Stimulated activated CD8-positive, alpha-beta memory T cell treated with anti-CD3 and anti-CD28 coated beads, Interleukin-15, amount 100 ng/mL, for 24 hours (primary cell): Measurements from ENCODE around the gene PRKCZ.
"Not testable (repeated sequence)": the region's sequence is repeated elsewhere in the genome, so short reads cannot be mapped to it uniquely, and the experiment has no call there.

Source experiments
- DNase-seq: peaks from one replicate; pipeline ENCODE4 v3.0.0-alpha.2; 2020; ENCODE audit warnings: low read depth

The PRKCZ gene

GRCh38 chr1:2135941-2136340 lies 85.7 kb downstream of the PRKCZ start:
- DNase-seq: no peak

GRCh38 chr1:2136386-2137235 lies 86.4 kb downstream of the PRKCZ start:
- no peak for DNase-seq

GRCh38 chr1:2137257-2138121 lies 87.3 kb downstream of the PRKCZ start:
- no peak for DNase-seq

- DNase-seq: not testable (repeated sequence)
These were observed 88.9 kb downstream of the PRKCZ start for GRCh38 chr1:2139156-2139555.

- no peak for DNase-seq
These were observed 90.8 kb downstream of the PRKCZ start for GRCh38 chr1:2141025-2141424.

- no peak for DNase-seq
These were observed 93.7 kb downstream of the PRKCZ start for GRCh38 chr1:2143814-2144500.

GRCh38 chr1:2144501-2145090 lies 94.4 kb downstream of the PRKCZ start:
- DNase-seq: no peak

- DNase-seq: no peak
These were observed 96.0 kb downstream of the PRKCZ start for GRCh38 chr1:2145946-2146835.

- no peak for DNase-seq
These were observed 96.8 kb downstream of the PRKCZ start for GRCh38 chr1:2146836-2147517.

- not testable (repeated sequence) for DNase-seq
These were observed 97.7 kb downstream of the PRKCZ start for GRCh38 chr1:2147869-2148268.

GRCh38 chr1:2148691-2149090 lies 98.5 kb downstream of the PRKCZ start:
- no peak for DNase-seq

GRCh38 chr1:2150801-2151200 lies 100.6 kb downstream of the PRKCZ start:
- no peak for DNase-seq

- DNase-seq: no peak
These were observed 101.0 kb downstream of the PRKCZ start for GRCh38 chr1:2151252-2151651.

GRCh38 chr1:2151911-2152310 lies 101.7 kb downstream of the PRKCZ start:
- DNase-seq: no peak

GRCh38 chr1:2152954-2153353 lies 102.7 kb downstream of the PRKCZ start:
- no peak for DNase-seq

GRCh38 chr1:2154022-2154421 lies 103.8 kb downstream of the PRKCZ start:
- DNase-seq: no peak

- DNase-seq: no peak
These were observed 105.0 kb downstream of the PRKCZ start for GRCh38 chr1:2155147-2155598.

- DNase-seq: no peak
These were observed 105.6 kb downstream of the PRKCZ start for GRCh38 chr1:2155788-2156187.

- no peak for DNase-seq
These were observed 106.7 kb downstream of the PRKCZ start for GRCh38 chr1:2156866-2157265.

GRCh38 chr1:2157856-2158255 lies 107.6 kb downstream of the PRKCZ start:
- no peak for DNase-seq
